HG03571 (cell line): ENCODE results near the gene OR2F2.

ENCODE experiments used
- ATAC-seq: cut with Tn5 transposase; IDR thresholded peaks from one replicate; pipeline ENCODE4 v1.9.1; 2021; ENCODE audit not compliant: unreplicated experiment

The OR2F2 gene

GRCh38 chr7:143975617-143976016, 40.6 kb downstream of the OR2F2 start:
- ATAC-seq: no peak

DNA sequence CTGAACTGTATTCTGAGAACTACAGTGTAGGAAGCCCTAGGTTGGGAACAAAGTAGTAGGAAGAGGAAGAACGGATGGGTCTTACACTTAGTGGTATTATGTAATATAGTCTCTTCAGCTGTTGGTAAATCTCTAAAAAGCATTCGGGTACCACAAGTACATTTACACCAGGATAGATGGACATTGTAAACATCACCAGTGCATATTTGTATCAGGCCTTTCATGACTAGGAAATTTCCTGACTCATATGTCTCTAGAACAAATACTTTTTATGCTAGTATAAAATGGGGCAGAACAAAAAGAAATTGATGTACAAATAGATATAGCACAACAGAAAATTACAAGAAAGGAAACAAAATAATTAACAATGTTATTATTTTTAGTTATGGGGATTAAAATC, 43.6 kb downstream of the OR2F2 start:
- ATAC-seq: no peak

DNA sequence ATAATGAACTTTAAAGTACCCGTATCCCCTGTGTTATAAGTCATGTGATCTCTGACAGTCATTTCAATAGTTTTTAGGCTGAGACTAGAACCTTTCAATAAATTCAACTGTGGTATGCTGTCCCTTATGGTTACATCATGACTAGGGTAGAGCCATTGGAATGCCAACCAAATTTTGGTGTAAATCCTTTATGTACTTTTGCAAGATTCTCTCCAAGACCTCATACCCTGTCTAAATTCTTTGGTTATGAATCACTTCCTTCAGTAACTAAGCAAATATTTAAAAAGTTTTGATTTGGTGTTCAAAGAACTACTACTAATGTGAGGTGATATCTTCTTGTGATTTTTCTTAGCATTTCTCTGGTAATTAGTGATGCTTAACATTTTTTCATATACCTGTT, 44.3 kb downstream of the OR2F2 start:
- ATAC-seq: no peak

- no peak for ATAC-seq
Observed at GRCh38 chr7:143979998-143980397, 45.0 kb downstream of the OR2F2 start.

DNA sequence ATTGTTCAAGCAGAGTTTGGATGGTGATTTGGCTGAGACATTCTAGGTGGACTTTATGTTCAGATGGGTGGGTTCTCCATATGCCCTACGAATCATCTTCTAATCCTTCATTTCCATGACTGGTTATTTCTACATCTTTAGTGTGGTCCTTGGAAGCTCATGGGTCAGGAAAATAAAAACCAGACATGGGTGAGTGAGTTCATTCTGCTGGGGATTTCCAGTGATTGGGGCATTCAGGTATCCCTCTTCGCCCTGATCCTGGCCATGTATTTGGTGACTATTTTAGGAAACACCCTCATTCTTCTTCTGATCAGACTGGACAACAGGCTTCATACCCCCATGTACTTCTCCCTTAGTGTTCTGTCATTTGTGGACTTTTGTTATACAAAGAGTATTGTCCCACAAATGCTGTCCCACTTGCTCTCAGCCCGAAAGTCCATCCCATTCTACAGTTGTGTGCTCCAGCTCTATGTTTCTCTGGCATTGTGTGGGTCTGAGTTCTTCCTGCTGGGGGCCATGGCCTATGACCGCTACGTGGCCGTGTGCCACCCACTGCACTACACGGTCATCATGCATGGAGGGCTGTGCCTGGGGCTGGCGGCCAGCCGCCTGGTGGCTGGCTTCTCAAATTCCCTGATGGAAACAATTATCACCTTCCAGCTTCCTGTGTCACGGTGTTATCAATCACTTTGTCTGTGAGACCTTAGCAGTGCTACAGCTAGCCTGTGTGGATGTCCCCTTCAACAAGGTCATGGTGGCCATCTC, 45.9 kb downstream of the OR2F2 start:
- ATAC-seq: no peak

DNA sequence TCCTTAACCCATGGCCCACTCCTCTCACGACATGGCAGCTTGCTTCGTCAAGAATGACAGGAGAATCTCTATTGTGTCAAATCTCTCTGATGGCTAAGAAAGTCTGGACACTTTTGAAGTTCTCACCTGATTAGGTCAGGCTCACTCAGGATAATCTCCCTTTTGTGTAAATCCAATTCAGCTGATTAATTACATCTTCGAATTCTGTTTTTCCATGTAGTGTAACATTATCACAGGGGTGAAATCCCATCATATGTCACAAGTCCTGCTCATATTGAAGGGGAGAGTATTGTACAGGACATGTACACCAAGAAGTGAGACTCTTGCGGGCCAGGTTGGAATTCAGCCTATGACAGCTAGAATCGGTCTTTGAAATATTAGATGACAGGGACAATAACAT, 48.9 kb downstream of the OR2F2 start:
- ATAC-seq: no peak
